Endothelial cell of umbilical vein (primary cell): ENCODE data around the gene SGCD. TPM values are rescaled to one million over a fixed set of nuclear protein-coding genes. Genes with fewer than 3 reads are reported as not detected.

Experiments
- BruUV-seq: library from RNA; stranded (reverse); fragments of 400-500 nt; replicated peaks from 2 replicates; lab custom pipeline; 2021; lab: Mats Ljungman, UMichigan
- CTCF ChIA-PET: fragments of 300-600, 350-600 bp; sonication (Branson Sonifier 250); formaldehyde crosslinking; loops from one replicate; lab custom pipeline; 2021; ENCODE audit warnings: antibody characterized with exemption, inconsistent platforms; lab: Charles Lee
- POLR2A ChIA-PET: fragments of 300-600, 350-600 bp; sonication (Branson Sonifier 250); formaldehyde crosslinking; loops from one replicate; lab custom pipeline; 2021; ENCODE audit warnings: antibody characterized with exemption, inconsistent platforms; lab: Charles Lee
- DNase-seq: peaks from one replicate; pipeline ENCODE4 v3.0.0-alpha.2; 2011; ENCODE audit warnings: low read depth, low spot score
- FAIRE-seq: peaks from 2 replicates; lab custom pipeline; 2011; peaks lifted over from hg19 to GRCh38; lab: Jason Lieb, UNC
- H2AFZ ChIP-seq: 2 replicates; pipeline ENCODE4 v1.6.0; 2012; ENCODE audit warnings: low read depth, low read length, control low read depth, inconsistent platforms
- H3K27ac ChIP-seq: 2 replicates; pipeline ENCODE4 v1.5.1; 2011; ENCODE audit warnings: low read depth, mild to moderate bottlenecking, control low read depth, low read length, moderate library complexity; ENCODE audit not compliant: insufficient read depth
- H3K27me3 ChIP-seq, 2 experiments: 2 replicates each; pipeline versions ENCODE4 v1.6.0 to v1.6.1; 2011; ENCODE audit warnings: low read length in 2 of 2, mixed read lengths in 1 of 2; ENCODE audit not compliant: control insufficient read depth in 2 of 2, insufficient read depth in 2 of 2
- H3K36me3 ChIP-seq, 2 experiments: 2 replicates in 1 of 2; 3 replicates in 1 of 2; pipeline ENCODE4 v1.5.1; 2011; ENCODE audit warnings: low read length in 2 of 2, mild to moderate bottlenecking in 1 of 2, moderate library complexity in 1 of 2; ENCODE audit not compliant: control insufficient read depth in 2 of 2, insufficient read depth in 2 of 2; ENCODE audit errors: extremely low read depth in 1 of 2
- H3K4me1 ChIP-seq: 3 replicates; pipeline ENCODE4 v1.5.1; 2011; ENCODE audit warnings: mild to moderate bottlenecking, low read length; ENCODE audit not compliant: control insufficient read depth, insufficient read depth; ENCODE audit errors: extremely low read depth
- H3K4me2 ChIP-seq: 2 replicates; pipeline ENCODE4 v1.6.1; 2011; ENCODE audit warnings: low read length, control low read depth, mixed read lengths; ENCODE audit not compliant: insufficient read depth
- H3K4me3 ChIP-seq, 3 experiments: fragments of 200-600 bp in 1 of 3; sonication (generic), shearing (Covaris generic) in 1 of 3; replicated peaks in 1 of 3; 2 replicates each; pipeline ENCODE4 v1.5.1; 2011 to 2016; ENCODE audit warnings: control low read depth in 3 of 3, low read length in 3 of 3, mild to moderate bottlenecking in 2 of 3, inconsistent platforms in 1 of 3, low read depth in 1 of 3, moderate library complexity in 1 of 3; ENCODE audit not compliant: insufficient read depth in 1 of 3
- H3K79me2 ChIP-seq: 2 replicates; pipeline ENCODE4 v1.6.0; 2012; ENCODE audit warnings: low read length, inconsistent platforms; ENCODE audit not compliant: control insufficient read depth, insufficient read depth
- H3K9ac ChIP-seq: replicated peaks from 2 replicates; pipeline ENCODE3; 2011; ENCODE audit warnings: low read length, control low read depth; ENCODE audit not compliant: insufficient read depth; ENCODE audit errors: extremely low read depth
- H3K9me1 ChIP-seq: replicated peaks from 3 replicates; pipeline ENCODE4 v1.6.0; 2011; ENCODE audit warnings: mild to moderate bottlenecking, low read length; ENCODE audit not compliant: control insufficient read depth, insufficient read depth; ENCODE audit errors: extremely low read depth
- H3K9me3 ChIP-seq: replicated peaks from 2 replicates; pipeline ENCODE4 v1.5.1; 2012; ENCODE audit warnings: low read length, inconsistent platforms; ENCODE audit not compliant: control insufficient read depth, insufficient read depth
- H4K20me1 ChIP-seq: replicated peaks from 2 replicates; pipeline ENCODE3; 2011; ENCODE audit warnings: mild to moderate bottlenecking, low read length; ENCODE audit not compliant: control insufficient read depth, insufficient read depth; ENCODE audit errors: extremely low read depth
- CTCF ChIP-seq, 2 donors: IDR thresholded peaks; 1 replicate in 1 of 2; 2 replicates in 1 of 2; pipeline ENCODE4 v1.5.1; 2011; ENCODE audit warnings: low read length in 2 of 2, mild to moderate bottlenecking in 2 of 2, moderate library complexity in 2 of 2, control low read depth in 1 of 2, inconsistent platforms in 1 of 2, low read depth in 1 of 2; ENCODE audit not compliant: insufficient read depth in 1 of 2; ENCODE audit errors: extremely low read depth in 1 of 2
- EZH2 ChIP-seq: IDR thresholded peaks from 2 replicates; pipeline ENCODE4 v1.6.1; 2012; ENCODE audit warnings: borderline replicate concordance, low read depth, mild to moderate bottlenecking, moderate library complexity, low read length, inconsistent platforms; ENCODE audit not compliant: severe bottlenecking
- FOS ChIP-seq: IDR thresholded peaks from 2 replicates; pipeline ENCODE4 v1.6.1; 2011; ENCODE audit warnings: mild to moderate bottlenecking, low read length, moderate library complexity, borderline replicate concordance; ENCODE audit not compliant: insufficient read depth
- GATA2 ChIP-seq: IDR thresholded peaks from 2 replicates; pipeline ENCODE4 v1.7.0; 2011; ENCODE audit warnings: low read depth, mild to moderate bottlenecking, moderate library complexity, mixed read lengths, low read length; ENCODE audit not compliant: insufficient read length, insufficient read depth
- JUN ChIP-seq: IDR thresholded peaks from 2 replicates; pipeline ENCODE4 v1.6.1; 2011; ENCODE audit warnings: borderline replicate concordance, low read depth; ENCODE audit not compliant: insufficient read length, insufficient read depth
- MAX ChIP-seq: IDR thresholded peaks from 2 replicates; pipeline ENCODE4 v1.6.1; 2011; ENCODE audit not compliant: insufficient read depth, insufficient read length
- MYC ChIP-seq: IDR thresholded peaks from one replicate; pipeline ENCODE4 v1.6.1; 2011; ENCODE audit warnings: mild to moderate bottlenecking, low read depth, low read length
- POLR2A ChIP-seq: IDR thresholded peaks from 2 replicates; pipeline ENCODE4 v1.6.1; 2012; ENCODE audit warnings: low read depth, mild to moderate bottlenecking, control low read depth, low read length
- POLR2AphosphoS5 ChIP-seq: IDR thresholded peaks from 2 replicates; pipeline ENCODE4 v1.6.1; 2012; ENCODE audit warnings: low read depth, mild to moderate bottlenecking, control low read depth, low read length, moderate library complexity; ENCODE audit not compliant: insufficient read depth
- dilution Hi-C: fragments of 300-500 bp; cut with MboI; formaldehyde crosslinking; loops from one replicate; pipeline ENCODE4 v1.15.0; 2019; ENCODE audit warnings: low sequenced_read_pairs; ENCODE audit not compliant: extremely low pct_ligation_motif_present
- intact Hi-C: fragments of 100-400 bp; cut with micrococcal nuclease; formaldehyde crosslinking; loops from one replicate; pipeline ENCODE4 v1.10.0; 2022
- polyA plus RNA-seq, 4 experiments: library from polyadenylated mRNA; depleted of rRNA in 3 of 4; stranded (reverse) in 3 of 4; unstranded in 1 of 4; fragments of >200 nt; gene quantifications; 2 replicates each; pipeline versions ENCODE4 v1.2.1 to v1.2.3, GENCODE V29; 2011 to 2012; ENCODE audit warnings: missing spikeins in 1 of 4
- total RNA-seq: library from RNA; stranded (reverse); gene quantifications from 2 replicates; pipeline ENCODE4 v1.2.3, GENCODE V29; 2021

Gene SGCD
- total and polyA plus RNA-seq, 2 donors (not counting 3 experiments of a cell fraction or from before 2014, with no cell fraction given): not detected

GRCh38 chr5:156667616-156668015 is 340.7 kb downstream of the SGCD start:
- no peaks in the 10 kb centered on the region for H3K27me3 ChIP-seq
- FAIRE-seq (no peak), DNase-seq (no peak)
- no peak overlapping the region for H3K9ac ChIP-seq
- H3K4me2 ChIP-seq: no peak overlapping the region
- no peaks in the 10 kb centered on the region for H3K4me1 ChIP-seq
- H3K27ac ChIP-seq: no peak overlapping the region
- dilution Hi-C loops (no loop called here), intact Hi-C loops (no loop called here)
- H3K79me2 ChIP-seq: no peaks in the 10 kb centered on the region
- peaks cover 8% of the 10 kb centered on the region for H3K9me3 ChIP-seq
- H3K36me3 ChIP-seq: no peaks in the 10 kb centered on the region
- H4K20me1 ChIP-seq: no peaks in the 10 kb centered on the region
- CTCF ChIA-PET: no interaction called here
- BruUV-seq: no TSS peak
- TF ChIP-seq POLR2A (no peak), JUN (no peak), EZH2 (no peak), POLR2AphosphoS5 (no peak), FOS (no peak), GATA2 (no peak), MAX (no peak), CTCF (IDR thresholded peaks at IDR 0.05; ENCODE audit: extremely low read depth in 1 of 2, insufficient read depth in 1 of 2, low read depth in 1 of 2, low read length in 2 of 2) (no peak), MYC (no peak)
- no peak overlapping the region for H3K4me3 ChIP-seq
- POLR2A ChIA-PET: no interaction called here
- H3K9me1 ChIP-seq: no peaks in the 10 kb centered on the region
- no peak overlapping the region for H2AFZ ChIP-seq
